Iris pigment epithelial cell (primary cell): ENCODE measurements around the gene API5.
A peak's percentile ranks its signal among the peaks of the same experiment; 100 is the strongest.

Experiments used
- DNase-seq: peaks from one replicate; pipeline ENCODE4 v3.0.0-alpha.2; 2011; ENCODE audit warnings: low read depth

API5 gene

DNA sequence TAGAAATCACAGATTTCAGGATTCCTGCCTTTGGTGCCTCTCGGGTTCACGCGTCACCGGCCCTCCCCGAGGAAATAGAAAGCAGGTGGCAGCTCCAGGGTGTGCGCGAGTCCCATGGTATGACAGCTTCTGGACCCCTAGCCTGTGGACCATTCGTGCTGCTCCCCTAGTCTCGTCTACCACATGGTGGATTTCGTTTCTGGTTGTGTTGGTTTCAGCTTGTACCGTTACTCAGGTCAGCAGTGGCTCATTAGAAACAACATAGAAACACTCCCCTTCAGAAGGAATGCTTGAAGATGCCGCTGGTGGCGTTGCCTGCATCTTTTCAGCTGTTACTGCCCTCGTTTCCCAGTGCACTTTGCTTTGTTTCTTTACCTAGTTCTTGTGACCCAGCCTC is 47.6 kb downstream of the API5 start:
- peak; percentile 51 for DNase-seq

DNA sequence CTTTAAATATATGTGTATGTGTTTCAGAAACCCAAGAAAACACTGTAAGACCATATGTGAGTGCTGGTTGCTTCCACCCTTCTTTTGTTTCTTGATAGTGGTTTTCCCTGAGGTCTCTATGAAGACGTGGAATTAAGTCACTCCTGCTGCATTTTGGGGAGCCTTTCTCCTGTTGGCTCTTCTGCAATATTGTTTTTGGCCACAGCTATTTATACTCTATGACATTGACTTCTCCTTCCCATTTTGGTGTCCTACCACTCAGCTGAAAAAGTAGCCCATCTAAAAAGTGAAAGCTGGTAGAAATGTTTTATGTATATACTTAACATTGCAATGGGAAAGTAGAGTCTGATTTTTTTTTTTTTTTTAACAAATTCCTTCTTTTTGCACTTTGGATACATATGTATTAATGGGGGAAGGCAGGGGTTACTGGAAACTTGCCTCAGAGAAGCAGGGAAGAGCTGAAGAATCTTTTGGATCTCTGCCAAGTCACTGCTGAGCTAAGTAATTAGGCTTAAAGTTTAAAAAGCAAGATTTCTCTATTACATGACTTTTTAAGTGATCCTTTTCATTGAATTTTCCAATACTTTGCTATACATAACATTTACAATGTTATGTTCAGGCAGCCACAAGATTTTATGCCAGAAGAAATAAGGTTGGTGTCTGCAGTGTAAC is 48.7 kb downstream of the API5 start:
- peak; percentile 48 for DNase-seq

DNA sequence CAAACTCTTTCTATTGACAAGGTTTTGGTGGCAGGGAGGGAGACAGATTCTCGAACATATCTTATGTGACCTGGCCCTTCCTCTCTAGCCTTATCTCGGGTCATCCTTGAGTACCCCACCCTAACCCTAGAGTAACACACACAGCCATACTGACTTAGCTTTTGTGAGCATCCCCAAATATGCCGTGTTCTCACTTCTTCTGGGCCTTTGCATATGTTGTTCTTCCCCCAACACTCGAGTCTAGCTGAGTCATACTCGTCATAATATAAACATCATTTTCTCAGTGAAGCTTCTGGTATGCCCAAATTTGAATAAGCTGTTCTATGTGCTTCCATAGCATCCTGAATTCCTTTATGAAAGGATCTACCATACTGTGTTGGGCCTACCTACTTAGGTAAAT is 54.9 kb downstream of the API5 start:
- DNase-seq, result peak; percentile 72

DNA sequence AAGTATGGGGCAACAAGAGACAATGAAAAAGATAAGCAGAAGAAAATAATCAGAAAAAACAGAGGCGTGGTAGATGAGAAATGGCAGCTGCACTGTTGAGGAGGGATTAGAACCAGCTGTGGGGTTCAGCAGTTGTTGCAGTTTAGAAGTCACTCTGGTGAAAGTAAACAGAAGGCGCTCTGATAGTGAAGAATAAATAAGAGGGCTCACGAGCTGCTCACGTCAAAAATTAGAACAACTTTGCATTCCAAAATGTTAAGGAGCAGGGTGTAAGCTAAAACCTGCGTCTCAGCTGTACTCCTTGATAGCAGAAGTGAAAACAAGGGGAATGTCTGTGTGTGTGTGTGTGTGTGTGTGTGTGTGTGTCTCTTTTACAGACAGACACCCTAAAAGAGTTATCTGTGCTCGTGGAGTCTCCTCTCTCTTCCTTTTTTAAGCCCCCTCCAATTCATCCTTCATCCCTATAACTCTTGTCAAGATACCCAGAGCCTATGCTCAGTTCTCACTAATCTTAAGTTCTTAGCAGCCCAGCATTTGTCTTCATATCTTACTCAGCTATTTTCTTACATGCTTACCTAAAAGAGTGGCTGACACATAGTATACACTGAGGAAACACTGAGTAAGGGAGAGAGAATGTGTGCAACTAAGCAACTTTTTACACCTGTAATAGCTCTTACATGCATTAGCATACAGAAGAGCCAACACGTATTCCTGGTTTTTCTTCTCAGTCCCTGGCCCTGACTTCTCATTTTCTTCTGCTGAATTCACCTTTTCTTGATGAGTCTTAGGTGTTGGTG is 55.8 kb downstream of the API5 start:
- peak; percentile 23 for DNase-seq

DNA sequence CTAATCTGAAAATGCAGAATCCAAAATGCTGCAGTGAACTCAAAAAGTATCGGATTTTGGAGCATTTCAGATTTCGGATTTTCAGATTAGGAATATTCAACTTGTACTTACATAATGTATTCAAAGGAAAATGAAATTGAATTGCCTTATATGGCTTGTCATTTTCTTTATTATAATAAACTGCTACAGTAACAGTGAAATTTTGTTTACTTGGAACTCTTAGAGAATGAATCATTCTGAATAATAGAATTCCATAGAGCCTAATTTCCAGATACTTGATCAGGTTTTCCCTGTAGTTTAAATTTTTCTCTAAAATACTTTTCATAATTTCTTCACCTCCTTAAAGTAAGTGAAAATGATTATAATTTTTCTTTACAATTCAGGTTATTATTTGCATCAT is 64.3 kb downstream of the API5 start:
- DNase-seq, result no peak

DNA sequence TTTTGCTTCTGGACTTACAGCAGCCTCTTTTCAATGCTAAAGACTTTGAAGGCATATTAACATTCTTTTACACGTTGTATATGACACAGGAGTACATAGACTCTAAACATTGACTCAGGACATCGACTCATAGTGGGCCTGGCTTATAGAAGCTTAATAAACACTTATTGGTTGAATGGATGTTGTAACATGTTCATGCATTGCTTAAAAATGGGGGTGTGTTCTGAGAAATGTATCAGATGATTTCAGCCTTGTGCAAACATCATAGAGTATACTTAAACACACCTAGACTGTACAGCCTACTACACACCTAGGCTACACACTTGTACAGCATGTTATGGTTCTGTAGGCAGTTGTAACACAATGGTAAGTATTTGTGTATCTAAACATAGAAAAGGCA is 64.8 kb downstream of the API5 start:
- DNase-seq, result peak; percentile 93

DNA sequence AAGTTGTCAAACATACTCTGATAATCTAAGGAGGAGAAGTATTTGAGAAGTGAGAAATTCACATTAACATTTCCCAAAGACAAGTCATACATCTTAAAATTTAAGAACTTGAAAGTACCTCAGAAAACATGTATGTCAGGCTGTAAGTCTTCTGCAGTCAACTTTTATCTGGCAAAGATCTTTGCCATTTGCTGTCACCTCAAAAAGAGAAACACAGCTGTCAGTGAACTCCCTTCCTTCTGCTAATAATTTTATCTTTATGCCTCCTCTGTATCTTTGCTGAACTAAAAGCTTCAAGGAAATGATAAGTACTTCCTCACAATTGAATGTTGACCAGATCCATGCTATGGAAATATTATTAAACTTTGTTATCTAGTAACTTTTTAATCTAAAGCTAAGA is 65.6 kb downstream of the API5 start:
- no peak for DNase-seq

DNA sequence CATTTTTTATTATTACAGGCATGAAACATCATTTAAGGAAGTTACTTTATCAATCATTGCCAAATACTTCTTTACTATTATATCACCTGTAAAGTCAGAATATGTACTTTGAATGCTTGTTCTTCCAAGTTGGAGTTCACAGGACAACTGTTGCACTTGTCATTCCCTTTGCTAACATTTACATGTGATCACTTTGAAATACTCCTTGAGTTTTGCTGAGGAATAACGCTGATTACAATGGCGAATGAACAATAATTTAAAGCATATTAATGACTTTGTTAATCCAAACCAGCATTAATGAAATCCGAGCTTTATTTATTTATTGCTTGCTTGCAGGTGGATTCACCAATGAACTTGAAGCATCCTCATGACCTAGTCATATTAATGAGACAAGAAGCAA is 67.1 kb downstream of the API5 start:
- no peak for DNase-seq

DNA sequence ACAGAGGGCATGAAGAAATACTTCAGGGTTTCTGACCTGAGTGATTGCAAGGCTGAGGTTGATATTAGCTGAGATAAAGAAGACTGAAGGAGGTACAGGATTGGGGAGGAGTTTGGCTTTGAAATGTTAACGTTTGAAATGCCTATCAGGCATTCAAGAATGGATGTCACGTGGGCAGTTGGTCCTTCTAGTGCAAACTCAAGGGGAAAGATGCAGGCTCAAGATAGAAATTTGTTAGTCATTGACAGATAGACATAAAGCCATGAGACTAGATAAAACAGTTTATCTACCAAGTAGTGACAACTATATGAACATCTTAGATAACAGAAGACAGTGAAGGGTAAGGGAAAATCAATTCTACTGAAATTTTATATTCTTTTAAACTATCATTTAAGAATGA is 70.0 kb downstream of the API5 start:
- no peak for DNase-seq

DNA sequence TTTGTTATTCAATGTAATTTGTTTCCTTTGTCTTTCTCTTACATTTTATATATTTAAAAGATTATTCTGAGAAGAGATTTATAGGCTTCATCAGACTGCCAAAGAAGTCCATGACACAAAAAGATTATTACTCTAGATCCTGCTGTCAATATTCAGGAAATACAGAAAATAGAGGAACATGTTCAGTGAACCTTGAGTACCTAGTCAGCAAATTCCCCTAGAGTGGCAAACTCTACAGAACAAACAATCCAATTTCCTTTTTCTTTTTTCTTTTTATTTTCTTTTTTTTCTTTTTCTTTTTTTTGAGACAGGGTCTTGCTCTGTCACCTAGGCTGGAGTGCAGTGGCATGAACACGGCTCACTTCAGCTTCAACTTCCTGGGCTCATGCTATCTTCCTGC is 70.8 kb downstream of the API5 start:
- no peak for DNase-seq

DNA sequence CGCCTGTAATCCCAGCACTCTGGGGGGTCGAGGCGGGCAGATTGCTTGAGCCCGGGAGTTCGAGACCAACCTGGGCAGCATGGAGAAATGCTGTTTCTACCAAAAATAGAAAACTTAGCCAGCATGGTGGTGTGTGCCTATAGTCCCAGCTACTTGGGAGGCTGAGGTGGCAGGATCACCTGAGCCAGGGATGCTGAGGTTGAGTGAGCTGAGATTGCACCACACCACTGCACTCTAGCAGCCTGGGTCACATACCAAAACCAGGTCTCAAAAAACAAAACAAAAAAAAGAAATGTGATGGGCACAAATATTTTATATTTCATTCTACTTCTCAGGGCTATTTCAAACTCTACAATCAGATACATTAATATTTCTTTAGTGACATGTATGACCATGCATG is 72.6 kb downstream of the API5 start:
- DNase-seq, result no peak

DNA sequence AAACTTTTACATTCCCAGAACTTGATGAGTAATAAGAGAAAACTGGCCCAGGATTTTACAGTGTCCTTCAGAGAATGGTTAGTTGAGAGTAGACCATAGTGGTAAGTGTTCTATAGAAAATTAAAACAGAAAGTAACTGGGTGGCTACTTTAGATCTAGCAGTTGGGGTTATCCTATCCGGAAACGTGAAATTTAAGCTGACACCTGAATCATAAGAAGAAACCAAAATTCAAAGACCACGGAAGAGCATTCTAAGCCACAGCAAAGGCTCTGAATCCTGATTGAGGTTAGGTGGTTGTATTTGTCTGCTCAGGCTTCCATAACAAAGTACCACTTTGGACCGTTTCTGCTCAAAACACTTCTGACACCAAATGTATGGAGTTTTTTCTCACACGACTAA is 80.9 kb downstream of the API5 start:
- no peak for DNase-seq

DNA sequence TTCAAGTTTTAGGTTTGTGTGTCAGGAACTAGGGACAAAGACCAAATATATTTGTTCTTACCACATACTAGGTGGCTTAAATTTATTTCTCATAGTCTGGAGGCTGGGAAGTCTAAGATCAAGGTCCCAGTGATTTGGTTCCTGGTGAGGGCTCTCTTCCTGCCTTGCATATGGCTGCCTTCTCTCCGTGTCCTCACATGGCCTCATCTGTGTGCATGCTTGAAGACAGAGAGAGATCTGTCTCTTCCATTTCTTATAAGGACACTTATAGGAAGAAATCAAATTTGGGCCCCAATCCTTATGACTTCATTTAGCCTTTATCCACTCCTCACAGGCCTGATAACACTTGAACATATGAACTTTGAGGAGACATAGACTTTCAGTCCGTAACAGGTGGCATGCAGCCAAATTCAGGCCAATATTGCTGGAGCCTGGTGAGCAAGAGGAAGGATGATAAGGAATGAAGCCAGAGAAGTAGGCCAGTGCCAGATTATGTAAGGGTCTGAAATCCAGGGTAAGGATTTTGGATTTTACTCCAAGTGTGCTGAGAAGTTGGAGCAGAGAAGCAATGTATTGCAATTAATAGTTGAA is 82.1 kb downstream of the API5 start:
- DNase-seq, result peak; percentile 64
